Measurements from ENCODE around the gene PDE6B.

DNA sequence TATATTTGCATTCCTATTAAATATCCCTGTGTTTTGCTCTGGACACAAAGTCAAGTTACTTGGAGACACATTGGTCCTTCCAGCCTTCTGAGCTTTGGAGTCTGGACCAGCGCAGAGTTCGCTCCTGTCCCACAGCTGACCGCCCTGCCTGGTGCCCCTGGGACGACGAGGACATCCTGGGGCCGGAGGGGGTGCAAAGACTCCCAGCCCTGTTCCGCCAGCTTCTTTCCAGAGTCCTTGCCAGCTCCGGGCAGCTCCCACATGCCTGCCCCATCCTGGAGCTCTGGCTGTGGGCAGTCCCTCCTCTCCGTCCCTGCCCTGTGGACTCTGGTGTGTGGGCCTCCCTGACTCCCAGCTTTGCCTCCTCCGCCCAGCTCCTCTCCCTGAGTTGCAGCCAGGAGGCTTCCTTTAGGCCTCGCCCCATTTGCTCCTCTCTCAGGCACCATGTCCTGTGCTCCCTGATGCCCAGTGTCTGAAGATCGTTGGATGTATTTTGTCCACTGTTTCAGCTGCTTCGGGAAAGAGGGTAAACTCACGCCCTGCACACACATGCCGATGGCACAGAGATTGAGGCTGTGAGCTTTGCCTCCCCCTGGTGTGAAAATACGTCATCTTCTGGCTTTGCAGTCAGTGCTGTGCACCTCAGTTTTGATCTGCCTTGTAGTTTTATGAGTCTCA, 75.4 kb downstream of the PDE6B start:
- TF ChIP-seq POLR2A (IDR thresholded peaks at IDR 0.05): no peak
- TF ChIP-seq, protein P1, sequence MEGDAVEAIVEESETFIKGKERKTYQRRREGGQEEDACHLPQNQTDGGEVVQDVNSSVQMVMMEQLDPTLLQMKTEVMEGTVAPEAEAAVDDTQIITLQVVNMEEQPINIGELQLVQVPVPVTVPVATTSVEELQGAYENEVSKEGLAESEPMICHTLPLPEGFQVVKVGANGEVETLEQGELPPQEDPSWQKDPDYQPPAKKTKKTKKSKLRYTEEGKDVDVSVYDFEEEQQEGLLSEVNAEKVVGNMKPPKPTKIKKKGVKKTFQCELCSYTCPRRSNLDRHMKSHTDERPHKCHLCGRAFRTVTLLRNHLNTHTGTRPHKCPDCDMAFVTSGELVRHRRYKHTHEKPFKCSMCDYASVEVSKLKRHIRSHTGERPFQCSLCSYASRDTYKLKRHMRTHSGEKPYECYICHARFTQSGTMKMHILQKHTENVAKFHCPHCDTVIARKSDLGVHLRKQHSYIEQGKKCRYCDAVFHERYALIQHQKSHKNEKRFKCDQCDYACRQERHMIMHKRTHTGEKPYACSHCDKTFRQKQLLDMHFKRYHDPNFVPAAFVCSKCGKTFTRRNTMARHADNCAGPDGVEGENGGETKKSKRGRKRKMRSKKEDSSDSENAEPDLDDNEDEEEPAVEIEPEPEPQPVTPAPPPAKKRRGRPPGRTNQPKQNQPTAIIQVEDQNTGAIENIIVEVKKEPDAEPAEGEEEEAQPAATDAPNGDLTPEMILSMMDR (IDR thresholded peaks at IDR 0.05): no peak

All from ovary (tissue), 3 donors.